GM18505 (cell line): ENCODE data around the gene RPS3.

Experiments
- ATAC-seq: cut with Tn5 transposase; IDR thresholded peaks from one replicate; pipeline ENCODE4 v1.9.1; 2021; ENCODE audit not compliant: unreplicated experiment
- POLR2A ChIP-seq: IDR thresholded peaks from 4 replicates; pipeline ENCODE4 v1.6.1; 2011; ENCODE audit warnings: borderline replicate concordance; ENCODE audit not compliant: insufficient read depth, insufficient read length; ENCODE audit errors: extremely low read depth

The RPS3 gene

DNA sequence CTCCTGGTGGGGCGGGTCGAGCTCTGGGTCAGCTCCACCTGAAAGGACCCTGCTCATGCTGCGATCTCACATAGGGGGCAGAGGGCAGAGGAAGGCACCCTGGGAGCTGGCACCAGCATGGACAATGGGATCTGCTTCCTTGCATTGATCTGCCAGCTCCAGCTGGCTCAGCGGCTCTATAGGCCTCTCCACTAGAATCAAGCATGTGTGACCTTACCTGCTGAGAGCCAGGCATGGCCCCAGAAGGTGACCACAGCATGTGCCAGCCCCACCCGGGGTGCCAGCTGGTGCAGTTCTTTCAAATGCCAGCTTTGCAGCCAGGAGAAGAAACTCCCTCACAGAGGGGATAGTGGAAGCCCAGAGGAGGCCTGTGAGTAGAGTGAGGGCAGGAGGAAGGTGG lies 55.7 kb downstream of the RPS3 start:
- TF ChIP-seq POLR2A = no peak
- ATAC-seq = no peak
